SKM-1 treated with dmso at 0.1 percent for 144 hours (cell line): Measurements from ENCODE around the gene MGMT.

ENCODE experiments used
- DNase-seq: peaks from one replicate; lab custom pipeline; 2025; ENCODE audit not compliant: unreplicated experiment; lab: John Stamatoyannopoulos, UW

The MGMT gene

GRCh38 chr10:129450391-129450790 lies 16.6 kb upstream of the MGMT start:
- no peak for DNase-seq

- no peak for DNase-seq
Observed at GRCh38 chr10:129455625-129456024, 11.4 kb upstream of the MGMT start.

- DNase-seq: no peak
Observed at GRCh38 chr10:129459762-129460539, 7.1 kb upstream of the MGMT start.

- DNase-seq: no peak
Observed at GRCh38 chr10:129462257-129462795, 4.7 kb upstream of the MGMT start.

GRCh38 chr10:129464251-129464650 lies 2.8 kb upstream of the MGMT start:
- DNase-seq: no peak

- no peak for DNase-seq
Observed at GRCh38 chr10:129465796-129466702, 992 bp upstream of the MGMT start.

GRCh38 chr10:129467359-129468064 lies 471 bp downstream of the MGMT start:
- DNase-seq: no peak

- no peak for DNase-seq
Observed at GRCh38 chr10:129468187-129468586, 1.1 kb downstream of the MGMT start.

GRCh38 chr10:129470103-129470851 lies 3.2 kb downstream of the MGMT start:
- DNase-seq: no peak

- DNase-seq: no peak
Observed at GRCh38 chr10:129471447-129472175, 4.6 kb downstream of the MGMT start.

GRCh38 chr10:129472696-129473555 lies 5.9 kb downstream of the MGMT start:
- DNase-seq: no peak

- DNase-seq: no peak
Observed at GRCh38 chr10:129474642-129475041, 7.6 kb downstream of the MGMT start.

GRCh38 chr10:129476431-129476830 lies 9.4 kb downstream of the MGMT start:
- no peak for DNase-seq

- DNase-seq: no peak
Observed at GRCh38 chr10:129477051-129477450, 10.0 kb downstream of the MGMT start.

GRCh38 chr10:129481641-129482040 lies 14.6 kb downstream of the MGMT start:
- no peak for DNase-seq

GRCh38 chr10:129483430-129484010 lies 16.5 kb downstream of the MGMT start:
- peak; percentile 24 for DNase-seq

- no peak for DNase-seq
Observed at GRCh38 chr10:129486805-129487204, 19.8 kb downstream of the MGMT start.

- no peak for DNase-seq
Observed at GRCh38 chr10:129491123-129491734, 24.2 kb downstream of the MGMT start.
